Measurements from ENCODE around the gene PELI1.

- no peak for TF ChIP-seq CTCF (conservative IDR thresholded peaks at IDR 0.05; ENCODE audit: low read length)
- TF ChIP-seq EZH2phosphoT487 (IDR thresholded peaks at IDR 0.05; ENCODE audit: borderline replicate concordance): no peak
These were observed 15.8 kb downstream of the PELI1 start for GRCh38 chr2:64128406-64128805.
